ENCODE results near the gene GXYLT2. TPM values are rescaled to one million over a fixed set of nuclear protein-coding genes. Genes with fewer than 3 reads are reported as not detected.

GXYLT2 gene
- total and polyA plus RNA-seq, 2 of the 13 experiments (the other 11 are each of a cell fraction or from before 2014, with no cell fraction given), result 4.3 to 6.9 TPM

DNA sequence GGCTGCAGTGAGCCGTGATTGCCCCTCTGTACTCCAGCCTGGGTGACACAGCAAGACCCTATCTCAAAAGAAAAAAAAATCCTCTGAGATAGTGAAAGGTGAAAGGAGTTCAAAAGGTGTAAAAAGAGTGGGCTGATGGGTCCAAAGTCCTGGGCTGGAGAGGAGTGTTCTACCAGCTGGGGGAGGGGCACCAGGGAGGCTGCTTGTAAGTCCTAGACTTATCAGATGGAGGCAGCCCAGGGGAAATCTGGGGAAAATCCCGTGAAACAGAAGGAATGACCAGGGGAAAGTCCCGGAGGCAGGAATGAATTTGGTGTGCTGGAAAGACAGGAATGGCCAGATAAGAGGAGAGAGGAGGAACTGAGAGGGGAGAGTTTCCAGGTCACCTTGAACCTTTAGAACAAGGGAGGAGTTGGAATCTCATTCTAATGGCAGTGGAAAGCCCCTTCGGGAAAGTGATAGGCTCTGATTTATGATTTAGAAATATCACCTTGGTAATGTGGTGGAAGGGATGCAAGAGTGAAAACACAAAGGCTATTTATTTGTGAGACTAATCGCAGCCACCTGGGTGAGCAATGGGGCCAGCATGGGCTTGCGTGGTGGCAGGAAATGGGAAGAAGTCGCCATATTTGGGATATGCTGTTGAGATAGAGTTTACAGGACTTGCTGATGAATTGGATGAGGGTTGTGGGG is 85.3 kb downstream of the GXYLT2 start (continued):
- TF ChIP-seq MXI1 (IDR thresholded peaks at IDR 0.05; ENCODE audit: borderline replicate concordance, low read depth, low read length) (no peak), ZNF3 (CRISPR knock-in tag; IDR thresholded peaks at IDR 0.05) (no peak), SYNCRIP (IDR thresholded peaks at IDR 0.05; ENCODE audit: insufficient read depth, low read depth, low read length) (no peak), ZNF333 (CRISPR knock-in tag; IDR thresholded peaks at IDR 0.05; ENCODE audit: borderline replicate concordance) (no peak), NCOA2 (CRISPR knock-in tag; IDR thresholded peaks at IDR 0.05) (peak; percentile 69), SOX5 (CRISPR knock-in tag; IDR thresholded peaks at IDR 0.05; ENCODE audit: borderline replicate concordance) (peak; percentile 48; the same call in 1 of the 2 replicates), GLMP (CRISPR knock-in tag; IDR thresholded peaks at IDR 0.05; ENCODE audit: borderline replicate concordance) (no peak), SP1 (IDR thresholded peaks at IDR 0.05) (no peak), SP1 (CRISPR knock-in tag; IDR thresholded peaks at IDR 0.05) (no peak), ZKSCAN5 (CRISPR knock-in tag; IDR thresholded peaks at IDR 0.05) (no peak), RARA (CRISPR knock-in tag; IDR thresholded peaks at IDR 0.05) (peak; percentile 68), KDM2A (CRISPR knock-in tag; IDR thresholded peaks at IDR 0.05; ENCODE audit: borderline replicate concordance, low read depth) (no peak), ZNF878 (CRISPR knock-in tag; IDR thresholded peaks at IDR 0.05) (no peak), ZNF251 (CRISPR knock-in tag; IDR thresholded peaks at IDR 0.05) (no peak), FOXP1 (IDR thresholded peaks at IDR 0.05) (no peak), FOXP1 (CRISPR knock-in tag; IDR thresholded peaks at IDR 0.05) (peak; percentile 14; the same call in 1 of the 2 replicates), SNRNP70 (IDR thresholded peaks at IDR 0.05; ENCODE audit: low read depth, low read length) (no peak), NR3C1 (CRISPR knock-in tag; IDR thresholded peaks at IDR 0.05) (no peak), TAF15 (IDR thresholded peaks at IDR 0.05; ENCODE audit: low read depth, low read length, poor library complexity, severe bottlenecking) (no peak), HMG20A (CRISPR knock-in tag; IDR thresholded peaks at IDR 0.05; ENCODE audit: borderline replicate concordance) (peak; percentile 29; the same call in 1 of the 2 replicates), KAT2B (IDR thresholded peaks at IDR 0.05; ENCODE audit: borderline replicate concordance, low read depth, low read length) (no peak), CHD2 (IDR thresholded peaks at IDR 0.05; ENCODE audit: low read depth, low read length) (no peak), ZNF781 (CRISPR knock-in tag; IDR thresholded peaks at IDR 0.05; ENCODE audit: borderline replicate concordance, not compliant biosample characterization) (no peak)
- TF ChIP-seq, protein P1, sequence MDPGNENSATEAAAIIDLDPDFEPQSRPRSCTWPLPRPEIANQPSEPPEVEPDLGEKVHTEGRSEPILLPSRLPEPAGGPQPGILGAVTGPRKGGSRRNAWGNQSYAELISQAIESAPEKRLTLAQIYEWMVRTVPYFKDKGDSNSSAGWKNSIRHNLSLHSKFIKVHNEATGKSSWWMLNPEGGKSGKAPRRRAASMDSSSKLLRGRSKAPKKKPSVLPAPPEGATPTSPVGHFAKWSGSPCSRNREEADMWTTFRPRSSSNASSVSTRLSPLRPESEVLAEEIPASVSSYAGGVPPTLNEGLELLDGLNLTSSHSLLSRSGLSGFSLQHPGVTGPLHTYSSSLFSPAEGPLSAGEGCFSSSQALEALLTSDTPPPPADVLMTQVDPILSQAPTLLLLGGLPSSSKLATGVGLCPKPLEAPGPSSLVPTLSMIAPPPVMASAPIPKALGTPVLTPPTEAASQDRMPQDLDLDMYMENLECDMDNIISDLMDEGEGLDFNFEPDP (CRISPR knock-in tag; conservative IDR thresholded peaks at IDR 0.05), result no peak
- TF ChIP-seq, protein P2, sequence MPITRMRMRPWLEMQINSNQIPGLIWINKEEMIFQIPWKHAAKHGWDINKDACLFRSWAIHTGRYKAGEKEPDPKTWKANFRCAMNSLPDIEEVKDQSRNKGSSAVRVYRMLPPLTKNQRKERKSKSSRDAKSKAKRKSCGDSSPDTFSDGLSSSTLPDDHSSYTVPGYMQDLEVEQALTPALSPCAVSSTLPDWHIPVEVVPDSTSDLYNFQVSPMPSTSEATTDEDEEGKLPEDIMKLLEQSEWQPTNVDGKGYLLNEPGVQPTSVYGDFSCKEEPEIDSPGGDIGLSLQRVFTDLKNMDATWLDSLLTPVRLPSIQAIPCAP (CRISPR knock-in tag; IDR thresholded peaks at IDR 0.05; ENCODE audit: low read depth), result no peak
- TF ChIP-seq, protein P3, sequence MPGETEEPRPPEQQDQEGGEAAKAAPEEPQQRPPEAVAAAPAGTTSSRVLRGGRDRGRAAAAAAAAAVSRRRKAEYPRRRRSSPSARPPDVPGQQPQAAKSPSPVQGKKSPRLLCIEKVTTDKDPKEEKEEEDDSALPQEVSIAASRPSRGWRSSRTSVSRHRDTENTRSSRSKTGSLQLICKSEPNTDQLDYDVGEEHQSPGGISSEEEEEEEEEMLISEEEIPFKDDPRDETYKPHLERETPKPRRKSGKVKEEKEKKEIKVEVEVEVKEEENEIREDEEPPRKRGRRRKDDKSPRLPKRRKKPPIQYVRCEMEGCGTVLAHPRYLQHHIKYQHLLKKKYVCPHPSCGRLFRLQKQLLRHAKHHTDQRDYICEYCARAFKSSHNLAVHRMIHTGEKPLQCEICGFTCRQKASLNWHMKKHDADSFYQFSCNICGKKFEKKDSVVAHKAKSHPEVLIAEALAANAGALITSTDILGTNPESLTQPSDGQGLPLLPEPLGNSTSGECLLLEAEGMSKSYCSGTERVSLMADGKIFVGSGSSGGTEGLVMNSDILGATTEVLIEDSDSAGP (CRISPR knock-in tag; IDR thresholded peaks at IDR 0.05; ENCODE audit: borderline replicate concordance), result no peak

Data from HepG2 (cell line).